Lower leg skin (tissue), 4 donors: Measurements from ENCODE around the gene PODXL2. TPM values are rescaled to one million over a fixed set of nuclear protein-coding genes. Genes with fewer than 3 reads are reported as not detected.
A peak's percentile ranks its signal among the peaks of the same experiment; 100 is the strongest.
"Not testable (repeated sequence)": the region's sequence is repeated elsewhere in the genome, so short reads cannot be mapped to it uniquely, and the experiment has no call there.

Source experiments
- DNase-seq, 2 donors: peaks; one replicate each; pipeline ENCODE4 v3.0.0-alpha.2; 2019; ENCODE audit warnings: low spot score in 2 of 2
- H3K4me3 ChIP-seq: fragments of 200-600 bp; sonication (generic); 2 replicates; pipeline ENCODE4 v1.5.1; 2017; ENCODE audit warnings: mild to moderate bottlenecking, low read depth; ENCODE audit not compliant: poor library complexity, severe bottlenecking
- POLR2A ChIP-seq, 2 donors: fragments of 450-650 bp; IDR thresholded peaks; one replicate each; pipeline ENCODE4 v1.6.1; 2016 to 2017; ENCODE audit warnings: antibody characterized with exemption in 2 of 2, mild to moderate bottlenecking in 1 of 2, moderate library complexity in 1 of 2
- WGBS, 2 donors: methylation state at CpG; one replicate each; pipeline ENCODE4 v1.1.5; 2018; 5-methylcytosine and 5-hydroxymethylcytosine counted together
- intact Hi-C: fragments of 100-400 bp; cut with DNase I; formaldehyde crosslinking; loops from one replicate; pipeline ENCODE4 v1.15.0; 2023; ENCODE audit warnings: low total_unique reads
- total RNA-seq, 4 donors: library from RNA; depleted of rRNA; stranded (reverse); fragments of >200 nt; gene quantifications; one replicate each; pipeline ENCODE4 v1.1.0, GENCODE V29; 2016
- TF ChIP-seq, protein P1 (sequence below), 3 donors: fragments of 450-650 bp; IDR thresholded peaks; one replicate each; pipeline ENCODE4 v1.5.1; 2016; ENCODE audit warnings: antibody characterized with exemption in 3 of 3, mild to moderate bottlenecking in 3 of 3, moderate library complexity in 2 of 3

PODXL2 gene
- total RNA-seq, 4 donors from 2014 or later = 7.1 to 14.5 (median 9.2) TPM

DNA sequence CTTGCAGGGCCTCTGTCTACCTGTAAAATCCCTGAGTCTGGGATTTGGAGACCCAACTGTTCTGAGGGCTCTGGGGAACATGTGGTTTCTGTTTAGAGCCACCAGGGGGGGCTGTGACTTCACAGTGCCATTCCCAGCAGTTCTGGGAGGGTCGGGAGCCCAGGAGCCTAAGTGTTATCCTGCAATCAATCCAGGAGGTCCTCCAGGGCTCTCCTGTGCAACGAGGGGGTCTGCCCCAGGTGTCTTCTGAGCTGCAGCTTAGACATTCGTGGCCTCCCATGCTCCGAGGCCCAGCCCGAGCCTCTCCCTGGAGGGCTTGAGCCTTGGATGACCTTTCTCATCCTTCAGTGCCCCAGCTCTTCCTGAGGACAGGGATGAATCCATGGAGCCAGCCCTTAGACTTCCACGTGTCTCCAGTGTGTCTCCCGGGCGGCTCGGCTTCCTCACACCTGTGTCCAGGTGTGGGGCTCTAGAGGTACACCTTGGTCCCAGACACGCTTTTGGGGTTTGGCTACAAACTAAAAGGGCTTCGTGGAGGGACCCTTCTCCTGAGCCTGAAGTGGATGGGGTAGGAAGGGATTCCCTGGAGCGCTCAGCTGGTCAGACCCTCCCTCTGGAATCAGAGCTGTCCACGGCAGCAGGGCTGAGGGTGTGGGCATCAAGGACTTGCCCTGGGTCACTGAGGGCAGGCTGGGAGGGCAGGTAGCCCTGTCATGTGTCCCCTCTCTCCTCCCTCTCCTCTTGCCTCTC is 23.4 kb downstream of the PODXL2 start:
- H3K4me3 ChIP-seq = no peak overlapping the region
- WGBS, 2 donors = 67 to 70% methylated on average over 10 to 11 of the region's 13 CpGs
- TF ChIP-seq, protein P1, sequence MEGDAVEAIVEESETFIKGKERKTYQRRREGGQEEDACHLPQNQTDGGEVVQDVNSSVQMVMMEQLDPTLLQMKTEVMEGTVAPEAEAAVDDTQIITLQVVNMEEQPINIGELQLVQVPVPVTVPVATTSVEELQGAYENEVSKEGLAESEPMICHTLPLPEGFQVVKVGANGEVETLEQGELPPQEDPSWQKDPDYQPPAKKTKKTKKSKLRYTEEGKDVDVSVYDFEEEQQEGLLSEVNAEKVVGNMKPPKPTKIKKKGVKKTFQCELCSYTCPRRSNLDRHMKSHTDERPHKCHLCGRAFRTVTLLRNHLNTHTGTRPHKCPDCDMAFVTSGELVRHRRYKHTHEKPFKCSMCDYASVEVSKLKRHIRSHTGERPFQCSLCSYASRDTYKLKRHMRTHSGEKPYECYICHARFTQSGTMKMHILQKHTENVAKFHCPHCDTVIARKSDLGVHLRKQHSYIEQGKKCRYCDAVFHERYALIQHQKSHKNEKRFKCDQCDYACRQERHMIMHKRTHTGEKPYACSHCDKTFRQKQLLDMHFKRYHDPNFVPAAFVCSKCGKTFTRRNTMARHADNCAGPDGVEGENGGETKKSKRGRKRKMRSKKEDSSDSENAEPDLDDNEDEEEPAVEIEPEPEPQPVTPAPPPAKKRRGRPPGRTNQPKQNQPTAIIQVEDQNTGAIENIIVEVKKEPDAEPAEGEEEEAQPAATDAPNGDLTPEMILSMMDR (IDR thresholded peaks at IDR 0.05) = peak in 1 of 3 donors; percentile 66
- no peak for TF ChIP-seq POLR2A (IDR thresholded peaks at IDR 0.05)
- intact Hi-C loops = loop anchor here (5.0 kb wide), 1 partner anchor 320 kb away; no protein-coding TSS in a partner anchor
- peak in 1 of 2 donors; percentile 84 for DNase-seq

DNA sequence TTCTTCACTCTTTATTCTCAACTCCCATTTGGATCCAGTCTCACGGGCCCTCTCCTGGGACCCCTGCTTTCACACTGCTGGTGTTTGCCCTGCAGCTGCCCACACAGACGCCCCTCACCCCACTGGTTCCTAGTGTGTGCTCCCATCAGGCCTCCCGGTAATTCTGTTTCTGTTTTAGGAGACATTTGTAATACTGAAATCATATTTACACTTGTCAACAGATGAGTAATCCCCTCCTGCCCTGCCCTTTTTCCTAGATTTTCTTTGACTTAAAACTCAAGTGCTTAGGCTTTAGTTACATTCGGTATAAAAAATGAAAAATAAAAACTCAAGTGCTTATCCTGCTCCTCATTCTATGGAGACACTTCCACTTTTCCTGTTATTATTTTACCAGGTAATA is 25.4 kb downstream of the PODXL2 start:
- H3K4me3 ChIP-seq = no peak overlapping the region
- WGBS, 2 donors = 72 to 79% methylated on average over 4 of the region's 4 CpGs
- intact Hi-C loops = loop anchor here (5.0 kb wide), 1 partner anchor 318 kb away; no protein-coding TSS in a partner anchor
- TF ChIP-seq, protein P1 (IDR thresholded peaks at IDR 0.05) = no peak
- TF ChIP-seq POLR2A (IDR thresholded peaks at IDR 0.05) = no peak
- peak in 1 of 2 donors; percentile 46 for DNase-seq

DNA sequence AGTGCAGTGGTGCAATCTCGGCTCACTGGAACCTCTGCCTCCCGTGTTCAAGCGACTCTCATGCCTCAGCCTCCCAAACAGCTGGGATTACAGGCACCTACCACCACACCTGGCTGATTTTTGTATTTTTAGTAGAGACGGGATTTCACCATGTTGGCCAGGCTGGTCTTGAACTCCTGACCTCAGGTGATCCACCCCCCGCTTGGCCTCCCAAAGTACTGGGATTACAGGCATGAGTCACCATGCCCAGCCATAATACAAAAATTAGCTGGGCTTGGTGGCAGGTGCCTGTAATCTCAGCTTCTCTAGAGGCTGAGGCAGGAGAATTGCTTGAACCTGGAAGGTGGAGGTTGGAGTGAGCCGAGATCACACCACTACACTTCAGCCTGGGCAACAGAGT is 26.0 kb downstream of the PODXL2 start:
- intact Hi-C loops = loop anchor here (5.0 kb wide), 1 partner anchor 317 kb away; no protein-coding TSS in a partner anchor
- H3K4me3 ChIP-seq = not testable (repeated sequence)
- DNase-seq = peak in 1 of 2 donors; percentile 60
- 94 to 95% methylated on average over 6 of the region's 6 CpGs for WGBS, 2 donors

DNA sequence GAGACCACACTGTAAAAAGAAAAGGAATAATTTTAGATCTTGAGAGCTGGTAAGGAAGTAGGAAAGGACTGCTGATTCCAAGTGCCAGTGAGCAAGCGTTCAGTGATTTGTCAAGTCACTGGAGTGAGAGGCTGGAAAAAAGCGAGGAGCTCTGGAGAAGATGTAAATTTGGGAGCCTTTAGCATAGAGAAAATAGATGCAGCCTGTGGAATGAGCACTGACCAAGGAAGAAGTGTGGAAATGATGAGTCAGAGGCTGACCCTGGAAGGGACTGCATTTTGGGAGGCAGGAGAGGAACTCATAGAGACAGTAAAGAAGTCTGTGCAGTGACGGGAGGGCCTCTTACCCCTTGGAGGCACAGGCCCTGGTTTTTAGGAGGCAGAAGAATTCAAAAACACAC is 26.7 kb downstream of the PODXL2 start:
- no peak overlapping the region for H3K4me3 ChIP-seq
- WGBS, 2 donors = 77 to 78% methylated on average over 3 of the region's 3 CpGs
- intact Hi-C loops = no loop called here
- no peak for TF ChIP-seq POLR2A (IDR thresholded peaks at IDR 0.05)
- TF ChIP-seq, protein P1 (IDR thresholded peaks at IDR 0.05) = no peak
- DNase-seq = peak in 1 of 2 donors; percentile 36

DNA sequence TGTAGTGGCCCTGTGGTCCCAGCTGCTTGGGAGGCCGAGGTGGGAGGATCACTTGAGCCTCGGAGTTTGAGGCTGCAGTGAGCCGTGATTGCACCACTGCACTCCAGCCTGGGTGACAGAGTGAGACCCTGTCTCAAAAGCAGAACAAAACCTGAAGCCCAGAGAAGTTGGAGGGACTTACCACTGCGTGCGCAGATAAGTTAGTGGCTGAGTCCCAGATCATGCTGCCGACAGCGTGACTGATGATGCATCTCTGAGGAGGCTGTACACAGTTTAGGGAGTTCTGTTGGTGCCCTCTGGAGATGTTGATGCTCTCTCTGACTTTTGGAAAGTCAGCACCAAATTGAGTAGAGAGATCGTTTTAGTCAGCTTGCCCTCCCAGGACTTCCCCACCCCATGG is 27.9 kb downstream of the PODXL2 start:
- DNase-seq = peak in 1 of 2 donors; percentile 52
- H3K4me3 ChIP-seq = no peak overlapping the region
- WGBS, 2 donors = 88 to 93% methylated on average over 8 of the region's 8 CpGs
- intact Hi-C loops = no loop called here
- TF ChIP-seq POLR2A (IDR thresholded peaks at IDR 0.05) = no peak
- TF ChIP-seq, protein P1 (IDR thresholded peaks at IDR 0.05) = no peak

DNA sequence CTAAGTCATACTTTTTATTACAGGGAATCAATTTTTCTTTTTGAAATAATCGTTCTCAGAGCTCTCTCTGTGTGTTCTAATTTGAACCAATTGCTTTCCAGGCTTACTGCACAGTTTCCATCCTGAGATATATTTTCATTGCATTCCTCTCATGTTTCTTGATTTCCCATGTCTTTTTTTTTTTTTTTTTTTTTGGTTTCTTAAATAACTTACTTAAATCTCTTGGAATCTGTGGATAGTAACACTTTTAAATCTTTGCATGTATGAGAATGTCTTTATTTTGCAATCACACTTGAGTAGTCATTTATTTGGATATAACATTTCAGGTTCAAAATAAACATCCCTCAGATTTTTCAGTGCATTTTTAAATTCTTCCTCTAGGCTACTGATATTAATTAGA is 29.2 kb downstream of the PODXL2 start:
- 69 to 72% methylated on average over 1 of the region's 1 CpG for WGBS, 2 donors

More for the DNA sequence above, 29.2 kb downstream of the PODXL2 start:
- intact Hi-C loops = no loop called here
- TF ChIP-seq, protein P1 (IDR thresholded peaks at IDR 0.05) = no peak
- DNase-seq = no peak
- H3K4me3 ChIP-seq = no peak overlapping the region
